H9 (cell line): ENCODE results near the gene BAIAP2. TPM values are rescaled to one million over a fixed set of nuclear protein-coding genes. Genes with fewer than 3 reads are reported as not detected.

ENCODE experiments used
- DNase-seq: peaks from one replicate; pipeline ENCODE4 v3.0.0-alpha.2; 2017
- H2AFZ ChIP-seq: one replicate; pipeline ENCODE4 v1.6.1; 2013; ENCODE audit warnings: mild to moderate bottlenecking, low read length, control low read depth, moderate library complexity
- H2AK5ac ChIP-seq: 2 replicates; pipeline ENCODE4 v1.6.1; 2013; ENCODE audit warnings: low read length, control low read depth, mixed read lengths; ENCODE audit not compliant: insufficient read length
- H2BK120ac ChIP-seq: one replicate; pipeline ENCODE4 v1.6.1; 2013; ENCODE audit warnings: low read depth, mild to moderate bottlenecking, low read length, control low read depth, inconsistent platforms; ENCODE audit not compliant: poor library complexity, severe bottlenecking
- H2BK12ac ChIP-seq: 2 replicates; pipeline ENCODE4 v1.6.1; 2013; ENCODE audit warnings: low read length, control low read depth, mixed read lengths, low read depth; ENCODE audit not compliant: insufficient read length
- H2BK15ac ChIP-seq: 2 replicates; pipeline ENCODE4 v1.6.1; 2013; ENCODE audit warnings: low read depth, low read length, control low read depth
- H2BK20ac ChIP-seq: one replicate; pipeline ENCODE4 v1.6.1; 2013; ENCODE audit warnings: low read depth, mild to moderate bottlenecking, low read length, control low read depth, inconsistent platforms; ENCODE audit not compliant: poor library complexity, severe bottlenecking
- H2BK5ac ChIP-seq: 2 replicates; pipeline ENCODE4 v1.6.1; 2013; ENCODE audit warnings: low read length, control low read depth, mixed read lengths; ENCODE audit not compliant: insufficient read length
- H3K14ac ChIP-seq: 2 replicates; pipeline ENCODE4 v1.6.1; 2013; ENCODE audit warnings: low read length, control low read depth; ENCODE audit not compliant: insufficient read depth
- H3K18ac ChIP-seq: 2 replicates; pipeline ENCODE4 v1.6.1; 2013; ENCODE audit warnings: low read depth, mild to moderate bottlenecking, mixed read lengths, low read length, control low read depth; ENCODE audit not compliant: insufficient read length
- H3K23ac ChIP-seq: 2 replicates; pipeline ENCODE4 v1.6.1; 2013; ENCODE audit warnings: low read length, control low read depth, mixed read lengths, low read depth; ENCODE audit not compliant: insufficient read length
- H3K23me2 ChIP-seq: 2 replicates; pipeline ENCODE4 v1.6.1; 2013; ENCODE audit warnings: low read depth, mild to moderate bottlenecking, mixed read lengths, low read length, control low read depth; ENCODE audit not compliant: insufficient read length, poor library complexity, severe bottlenecking
- H3K27ac ChIP-seq: 2 replicates; pipeline ENCODE4 v1.5.1; 2013; ENCODE audit warnings: low read length, control low read depth, mixed read lengths, low read depth; ENCODE audit not compliant: insufficient read length
- H3K27me3 ChIP-seq: 2 replicates; pipeline ENCODE4 v1.6.1; 2013; ENCODE audit warnings: low read length, control low read depth, inconsistent platforms; ENCODE audit not compliant: insufficient read depth
- H3K4ac ChIP-seq: 2 replicates; pipeline ENCODE4 v1.6.1; 2013; ENCODE audit warnings: low read depth, mild to moderate bottlenecking, control low read depth, inconsistent platforms, low read length, moderate library complexity
- H3K4me1 ChIP-seq: 2 replicates; pipeline ENCODE4 v1.6.1; 2013; ENCODE audit warnings: low read length, control low read depth, inconsistent platforms; ENCODE audit not compliant: insufficient read depth
- H3K4me2 ChIP-seq: 2 replicates; pipeline ENCODE4 v1.6.1; 2013; ENCODE audit warnings: low read length, control low read depth, mixed read lengths; ENCODE audit not compliant: insufficient read length, insufficient read depth
- H3K56ac ChIP-seq: 2 replicates; pipeline ENCODE4 v1.6.1; 2013; ENCODE audit warnings: low read depth, mild to moderate bottlenecking, mixed read lengths, low read length, control low read depth; ENCODE audit not compliant: insufficient read length
- H3K79me1 ChIP-seq: 2 replicates; pipeline ENCODE4 v1.6.1; 2013; ENCODE audit warnings: low read depth, mild to moderate bottlenecking, moderate library complexity, low read length, control low read depth, inconsistent platforms; ENCODE audit not compliant: insufficient read depth, poor library complexity, severe bottlenecking
- H3K79me2 ChIP-seq: 2 replicates; pipeline ENCODE4 v1.6.1; 2013; ENCODE audit warnings: low read length, control low read depth, inconsistent platforms; ENCODE audit not compliant: insufficient read depth
- H3K9ac ChIP-seq: 2 replicates; pipeline ENCODE4 v1.6.1; 2013; ENCODE audit warnings: low read length, control low read depth, mixed read lengths; ENCODE audit not compliant: insufficient read length; ENCODE audit errors: extremely low read depth
- H3K9me3 ChIP-seq: one replicate; pipeline ENCODE4 v1.6.1; 2013; ENCODE audit warnings: low read depth, low read length, inconsistent platforms; ENCODE audit not compliant: control insufficient read depth
- H3T11ph ChIP-seq: one replicate; pipeline ENCODE4 v1.6.1; 2013; ENCODE audit warnings: mild to moderate bottlenecking, low read length, control low read depth, inconsistent platforms
- H4K20me1 ChIP-seq: one replicate; pipeline ENCODE4 v1.6.1; 2013; ENCODE audit not compliant: control insufficient read depth, insufficient read length, insufficient read depth
- H4K5ac ChIP-seq: 2 replicates; pipeline ENCODE4 v1.6.1; 2013; ENCODE audit warnings: low read depth, mild to moderate bottlenecking, mixed read lengths, low read length, control low read depth; ENCODE audit not compliant: insufficient read length
- H4K8ac ChIP-seq: replicated peaks from 2 replicates; pipeline ENCODE4 v1.6.1; 2013; ENCODE audit warnings: low read length, control low read depth, mixed read lengths, low read depth; ENCODE audit not compliant: insufficient read length
- H4K91ac ChIP-seq: 2 replicates; pipeline ENCODE4 v1.6.1; 2013; ENCODE audit warnings: low read depth, mild to moderate bottlenecking, moderate library complexity, mixed read lengths, low read length, control low read depth; ENCODE audit not compliant: insufficient read length
- H3K27ac Mint-ChIP-seq, 3 experiments: 2 replicates in 2 of 3; 3 replicates in 1 of 3; pipeline ENCODE4 v1.8.0; 2020 to 2021; ENCODE audit warnings: mixed read lengths in 3 of 3, mild to moderate bottlenecking in 1 of 3, moderate library complexity in 1 of 3
- H3K27me3 Mint-ChIP-seq: 2 replicates; pipeline ENCODE4 v1.8.0; 2021; ENCODE audit warnings: low read depth, mild to moderate bottlenecking, moderate library complexity, mixed read lengths
- H3K36me3 Mint-ChIP-seq, 3 experiments: 2 replicates in 2 of 3; 3 replicates in 1 of 3; pipeline ENCODE4 v1.8.0; 2020 to 2021; ENCODE audit warnings: low read depth in 3 of 3, mixed read lengths in 3 of 3; ENCODE audit not compliant: insufficient read depth in 1 of 3
- H3K4me1 Mint-ChIP-seq, 2 experiments: 2 replicates each; pipeline ENCODE4 v1.8.0; 2020; ENCODE audit warnings: mixed read lengths in 2 of 2
- H3K4me3 Mint-ChIP-seq, 2 experiments: 2 replicates in 1 of 2; 3 replicates in 1 of 2; pipeline ENCODE4 v1.8.0; 2020 to 2021; ENCODE audit warnings: mild to moderate bottlenecking in 2 of 2, mixed read lengths in 2 of 2, moderate library complexity in 1 of 2
- H3K9me3 Mint-ChIP-seq, 2 experiments: 2 replicates in 1 of 2; 3 replicates in 1 of 2; pipeline ENCODE4 v1.8.0; 2020; ENCODE audit warnings: mild to moderate bottlenecking in 2 of 2, mixed read lengths in 2 of 2, moderate library complexity in 1 of 2
- CTCF ChIP-seq: fragments of 200-600 bp; sonication (generic); conservative IDR thresholded peaks from 3 replicates; pipeline ENCODE4 v1.8.0; 2021; ENCODE audit warnings: antibody characterized with exemption, mild to moderate bottlenecking
- WGBS: extraction: QIAGEN DNeasy Blood & Tissue Kit; methylation state at CpG from one replicate; pipeline ENCODE4 v1.1.7; 2013; ENCODE audit warnings: missing lambda C conversion rate, low lambda C conversion rate, mixed read lengths; ENCODE audit not compliant: insufficient read length; ENCODE audit errors: extremely low coverage; 5-methylcytosine and 5-hydroxymethylcytosine counted together
- total RNA-seq: library from RNA; stranded (reverse); gene quantifications from 2 replicates; pipeline ENCODE4 v1.2.1, GENCODE V29; 2021

The BAIAP2 gene
- total RNA-seq, 1 experiment from 2014 or later: 27.8 TPM

- H2BK5ac ChIP-seq: no peak overlapping the region
- H3K9me3 Mint-ChIP-seq: peaks cover 4 to 6% of the 10 kb centered on the region in 2 experiments; a peak in 2 of 5 replicates
- TF ChIP-seq CTCF: no peak
- no peak overlapping the region for H3K27ac Mint-ChIP-seq
- H2BK20ac ChIP-seq: no peak overlapping the region
- no peak overlapping the region for H2BK15ac ChIP-seq
- no peak overlapping the region for H2BK120ac ChIP-seq
- H2BK12ac ChIP-seq: no peak overlapping the region
- H3K4ac ChIP-seq: no peak overlapping the region
- H4K5ac ChIP-seq: no peak overlapping the region
- H3K56ac ChIP-seq: no peak overlapping the region
- H3K27ac ChIP-seq: no peak overlapping the region
- H3K4me1 Mint-ChIP-seq: peaks cover 13 to 27% of the 10 kb centered on the region in 2 experiments
- no peak overlapping the region for H4K8ac ChIP-seq
- H3K79me1 ChIP-seq: no peaks in the 10 kb centered on the region
- no peak overlapping the region for H3K4me3 Mint-ChIP-seq
- H4K20me1 ChIP-seq: no peaks in the 10 kb centered on the region
- no peaks in the 10 kb centered on the region for H3K27me3 ChIP-seq
- H3K27me3 Mint-ChIP-seq: peaks cover 34% of the 10 kb centered on the region
- no peaks in the 10 kb centered on the region for H3K36me3 Mint-ChIP-seq
- H3K23me2 ChIP-seq: peaks cover 2% of the 10 kb centered on the region
- H2AFZ ChIP-seq: no peak overlapping the region
- H3K18ac ChIP-seq: no peak overlapping the region
- whole genome bisulfite sequencing: no CpG with 5 or more reads among the region's 11 CpGs
- H4K91ac ChIP-seq: no peak overlapping the region
- H3K4me1 ChIP-seq: no peaks in the 10 kb centered on the region
- H3T11ph ChIP-seq: no peak overlapping the region
- H3K4me2 ChIP-seq: no peak overlapping the region
- no peak overlapping the region for H3K14ac ChIP-seq
- no peaks in the 10 kb centered on the region for H3K9me3 ChIP-seq
- H3K23ac ChIP-seq: no peak overlapping the region
- H3K79me2 ChIP-seq: no peaks in the 10 kb centered on the region
- no peak overlapping the region for H2AK5ac ChIP-seq
- no peak for DNase-seq
- H3K9ac ChIP-seq: no peak overlapping the region
Observed at GRCh38 chr17:81020443-81020766, 14.5 kb upstream of the BAIAP2 start.
